ENCODE data around the gene ZNF451.

The ZNF451 gene

GRCh38 chr6:57209030-57209429, 119.0 kb downstream of the ZNF451 start:
- no peak for DNase-seq

DNA sequence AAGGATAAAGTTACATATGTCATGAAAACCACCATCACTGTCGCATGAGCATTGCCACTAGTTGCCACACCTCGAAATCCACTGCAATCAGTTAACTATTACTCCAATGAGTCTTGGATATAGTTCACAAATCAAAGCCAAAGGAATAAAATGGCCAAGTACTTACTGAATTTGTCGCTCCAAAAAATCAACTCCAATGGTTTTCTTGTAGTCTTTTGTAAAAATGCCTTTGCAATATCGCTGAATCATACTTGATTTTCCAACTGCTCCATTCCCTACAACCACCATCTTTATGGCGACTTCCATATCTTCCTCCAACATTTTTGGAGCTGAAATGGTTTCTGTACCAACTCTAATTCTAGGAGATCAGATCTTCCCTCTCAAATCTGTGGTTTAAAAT, 120.1 kb downstream of the ZNF451 start:
- no peak for DNase-seq

GRCh38 chr6:57215260-57215659, 125.3 kb downstream of the ZNF451 start:
- no peak for DNase-seq

DNA sequence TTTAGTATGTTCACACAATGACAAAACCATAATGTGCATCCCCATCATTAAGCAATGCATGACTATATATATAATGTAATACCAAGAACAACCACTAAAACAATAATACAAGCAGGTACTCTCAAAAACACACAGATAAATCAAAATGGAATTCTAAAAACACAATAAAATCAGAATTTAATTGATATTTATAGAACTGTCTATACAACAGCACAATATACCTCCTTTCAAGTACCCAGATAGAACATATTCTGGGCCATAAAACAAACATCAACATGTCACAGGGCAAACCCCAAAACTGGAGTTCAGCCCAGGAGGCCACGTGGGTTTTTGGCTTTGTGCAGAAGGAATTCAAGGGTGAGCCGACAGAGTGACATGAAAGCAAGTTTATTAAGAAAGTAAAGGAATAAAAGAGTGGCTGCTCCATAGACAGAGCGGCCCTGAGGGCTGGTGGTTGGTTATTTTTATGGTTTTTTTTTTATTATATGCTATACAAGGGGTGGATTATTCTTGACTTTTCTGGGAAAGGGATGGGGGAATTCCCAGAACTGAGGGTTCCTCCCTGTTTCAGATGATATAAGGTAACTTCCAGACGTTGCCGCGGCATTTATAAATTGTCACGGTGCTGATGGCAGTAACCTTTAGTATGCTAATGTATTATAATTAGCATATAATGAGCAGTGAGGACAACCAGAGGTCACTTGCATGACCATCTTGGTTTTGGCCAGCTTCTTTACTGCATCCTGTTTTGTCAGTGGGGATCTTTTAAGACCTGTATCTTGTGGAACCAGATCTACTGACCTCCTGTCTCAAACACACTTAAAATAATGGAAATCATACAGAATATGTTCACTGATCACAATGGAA, 126.5 kb downstream of the ZNF451 start:
- DNase-seq: no peak

- DNase-seq: no peak
Observed at GRCh38 chr6:57217270-57217669, 127.3 kb downstream of the ZNF451 start.

Measured in stimulated activated CD4-positive, alpha-beta T cell treated with anti-CD3 and anti-CD28 coated beads, Interleukin-4, amount 100 ng/mL, for 24 hours (primary cell).